GM18868 (cell line): ENCODE measurements around the gene SLK.

Experiments
- ATAC-seq: cut with Tn5 transposase; IDR thresholded peaks from one replicate; pipeline ENCODE4 v1.9.1; 2021; ENCODE audit warnings: mild to moderate bottlenecking, moderate library complexity; ENCODE audit not compliant: unreplicated experiment

Gene SLK

GRCh38 chr10:103986360-103986759 lies 19.4 kb downstream of the SLK start:
- peak; percentile 58 for ATAC-seq

DNA sequence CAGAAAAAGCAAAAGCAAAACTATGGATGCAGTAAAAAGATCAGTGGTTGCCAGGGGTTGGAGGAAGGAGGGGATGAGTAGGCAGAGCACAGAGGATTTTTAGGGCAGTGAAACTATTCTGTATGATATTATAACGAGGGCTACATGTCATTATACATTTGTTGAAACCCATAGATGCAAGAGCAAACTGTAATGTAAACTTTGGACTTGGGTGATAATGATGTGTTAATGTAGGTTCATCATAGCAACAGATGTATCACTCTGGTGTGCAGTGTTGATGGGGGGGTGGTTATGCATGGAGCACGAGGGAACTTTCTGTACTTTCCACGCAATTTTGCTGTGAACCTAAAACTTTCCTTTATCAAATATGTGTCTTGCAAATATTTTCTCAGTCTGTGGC lies 23.2 kb downstream of the SLK start:
- peak; percentile 53 for ATAC-seq

DNA sequence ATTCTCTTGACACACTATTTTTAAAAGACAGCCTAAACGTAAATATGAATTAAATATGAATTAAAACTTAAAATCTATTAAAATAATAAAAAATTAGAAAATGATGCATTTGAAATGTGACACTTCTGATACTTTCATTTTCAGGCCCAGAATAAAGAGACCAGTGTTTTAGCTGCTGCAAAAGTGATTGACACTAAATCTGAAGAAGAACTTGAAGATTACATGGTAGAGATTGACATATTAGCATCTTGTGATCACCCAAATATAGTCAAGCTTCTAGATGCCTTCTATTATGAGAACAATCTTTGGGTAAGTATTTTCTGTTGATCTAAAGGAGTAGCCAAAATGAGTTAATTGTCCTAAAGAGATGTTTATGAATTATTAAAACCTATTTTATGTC lies 23.6 kb downstream of the SLK start:
- ATAC-seq, result peak; percentile 42

DNA sequence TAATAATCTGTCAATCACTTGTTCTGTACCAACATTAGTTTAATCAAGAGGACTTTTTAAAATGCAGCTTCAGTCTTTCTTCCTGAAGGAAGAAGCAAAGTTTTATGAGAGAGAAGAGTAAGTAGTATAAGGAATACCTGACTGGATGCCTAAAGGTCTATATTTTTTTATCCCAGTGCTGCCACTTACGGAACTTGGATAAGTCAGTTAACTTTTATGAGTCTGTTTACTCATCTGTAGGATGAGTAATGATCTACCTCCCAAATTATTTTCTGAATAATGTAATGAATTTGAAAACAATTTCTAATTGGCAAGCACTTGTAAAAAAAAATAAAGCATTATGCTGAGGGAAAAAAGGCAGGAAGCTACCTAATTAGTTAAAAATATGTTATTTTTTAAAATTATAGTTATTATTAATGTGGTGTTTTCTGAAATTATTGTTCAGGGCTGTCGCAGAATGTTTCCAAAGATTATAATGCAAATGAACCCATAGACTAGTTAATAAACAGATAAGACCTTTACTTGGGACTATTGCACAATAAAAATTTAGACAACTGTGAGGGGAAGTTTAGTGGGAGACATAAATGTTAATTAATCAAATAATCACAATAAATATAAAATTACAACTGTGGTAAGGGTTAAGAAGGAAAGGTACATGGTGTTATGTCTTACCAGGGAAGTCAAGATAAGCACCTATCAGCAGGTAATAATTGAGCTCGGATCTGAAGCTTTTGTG lies 24.6 kb downstream of the SLK start:
- no peak for ATAC-seq

GRCh38 chr10:103995134-103995533 lies 28.2 kb downstream of the SLK start:
- ATAC-seq, result no peak

- ATAC-seq, result no peak
Measured at GRCh38 chr10:103998805-103999204, 31.9 kb downstream of the SLK start.

DNA sequence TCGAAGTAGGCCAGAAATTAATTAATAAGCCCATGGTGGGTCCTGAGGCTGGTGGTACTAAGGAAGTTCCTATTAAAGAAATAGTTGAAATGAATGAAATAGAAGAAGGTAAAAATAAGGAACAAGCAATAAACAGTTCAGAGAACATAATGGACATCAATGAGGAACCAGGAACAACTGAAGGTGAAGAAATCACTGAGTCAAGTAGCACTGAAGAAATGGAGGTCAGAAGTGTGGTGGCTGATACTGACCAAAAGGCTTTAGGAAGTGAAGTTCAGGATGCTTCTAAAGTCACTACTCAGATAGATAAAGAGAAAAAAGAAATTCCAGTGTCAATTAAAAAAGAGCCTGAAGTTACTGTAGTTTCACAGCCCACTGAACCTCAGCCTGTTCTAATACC lies 36.0 kb downstream of the SLK start:
- ATAC-seq, result no peak

GRCh38 chr10:104005172-104005863 lies 38.4 kb downstream of the SLK start:
- no peak for ATAC-seq

- no peak for ATAC-seq
Measured at GRCh38 chr10:104011904-104012303, 45.0 kb downstream of the SLK start.

GRCh38 chr10:104013489-104013888 lies 46.5 kb downstream of the SLK start:
- no peak for ATAC-seq

GRCh38 chr10:104014176-104014575 lies 47.2 kb downstream of the SLK start:
- ATAC-seq, result no peak

DNA sequence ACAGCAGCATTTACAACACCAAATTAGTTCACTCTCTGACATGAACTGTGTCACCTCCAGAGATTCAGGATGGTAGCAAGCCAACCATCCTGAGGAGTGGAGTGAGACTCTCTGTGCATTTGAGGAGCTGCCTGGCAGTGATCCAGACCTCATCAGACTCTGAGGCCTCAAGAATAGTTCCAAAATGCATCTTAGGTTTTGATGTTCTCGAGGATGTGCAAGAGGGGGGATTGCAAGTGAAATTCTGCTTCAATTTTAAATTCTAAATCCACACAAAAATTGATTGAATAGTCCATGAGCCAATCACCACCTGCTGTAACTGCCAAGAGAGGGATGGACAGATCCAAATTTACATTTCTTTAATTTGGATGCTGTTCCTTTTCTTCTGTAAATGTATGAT lies 49.7 kb downstream of the SLK start:
- ATAC-seq, result no peak

DNA sequence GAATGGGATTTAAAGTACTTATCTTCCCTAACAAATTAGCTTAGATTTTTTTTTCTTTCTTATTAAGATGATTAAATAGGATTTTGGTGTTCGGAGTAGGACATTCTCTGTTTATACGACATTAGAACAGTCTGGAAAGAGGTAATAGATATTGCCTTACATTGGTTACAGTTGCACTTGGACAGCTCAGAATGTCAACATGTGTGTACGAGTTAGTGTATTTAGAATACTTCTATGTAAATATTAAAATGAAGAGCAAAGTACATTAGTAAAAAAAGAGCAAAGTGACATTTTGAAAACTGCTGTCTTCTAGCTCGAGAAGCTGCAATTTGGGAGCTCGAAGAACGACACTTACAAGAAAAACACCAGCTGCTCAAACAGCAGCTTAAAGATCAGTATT lies 51.5 kb downstream of the SLK start:
- no peak for ATAC-seq

DNA sequence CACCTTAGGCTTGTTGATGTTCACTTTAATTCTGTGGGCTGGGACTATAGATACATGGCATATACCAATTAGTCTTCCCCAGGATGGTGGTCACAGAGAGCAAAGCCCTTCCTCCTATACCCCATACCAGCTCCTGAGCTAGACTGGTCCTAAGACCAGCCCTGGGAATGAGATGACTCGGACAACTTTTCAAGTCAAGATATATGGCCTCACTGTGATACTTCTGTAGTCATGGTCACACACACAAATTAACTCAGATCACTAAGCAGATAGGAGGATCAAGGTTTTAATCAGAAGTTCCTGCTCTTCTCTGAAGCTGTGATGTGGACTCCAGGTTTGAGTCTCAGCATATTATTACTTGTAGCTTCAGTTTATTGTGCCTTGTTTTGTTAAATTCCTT lies 53.1 kb downstream of the SLK start:
- ATAC-seq, result no peak

GRCh38 chr10:104021246-104021645 lies 54.3 kb downstream of the SLK start:
- ATAC-seq, result no peak

DNA sequence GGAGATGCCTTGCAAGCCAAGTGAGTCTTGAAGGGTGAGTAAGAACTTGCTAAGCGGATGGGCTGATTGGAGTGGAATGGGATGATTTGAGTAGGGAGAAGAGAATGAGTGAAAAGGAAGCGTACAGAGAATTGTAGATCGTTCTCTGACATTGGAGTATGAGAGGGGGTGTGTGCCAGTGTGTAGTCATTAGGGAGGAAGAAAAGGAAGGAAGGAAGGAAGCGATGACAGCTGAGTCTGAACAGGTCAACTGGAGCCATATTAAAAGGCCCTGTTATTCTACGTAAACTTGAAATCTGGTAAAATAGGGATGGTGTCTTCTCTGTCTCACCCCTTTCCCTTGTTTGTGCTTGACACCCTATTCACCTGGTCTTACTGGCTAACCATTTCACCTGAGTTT lies 55.1 kb downstream of the SLK start:
- no peak for ATAC-seq

DNA sequence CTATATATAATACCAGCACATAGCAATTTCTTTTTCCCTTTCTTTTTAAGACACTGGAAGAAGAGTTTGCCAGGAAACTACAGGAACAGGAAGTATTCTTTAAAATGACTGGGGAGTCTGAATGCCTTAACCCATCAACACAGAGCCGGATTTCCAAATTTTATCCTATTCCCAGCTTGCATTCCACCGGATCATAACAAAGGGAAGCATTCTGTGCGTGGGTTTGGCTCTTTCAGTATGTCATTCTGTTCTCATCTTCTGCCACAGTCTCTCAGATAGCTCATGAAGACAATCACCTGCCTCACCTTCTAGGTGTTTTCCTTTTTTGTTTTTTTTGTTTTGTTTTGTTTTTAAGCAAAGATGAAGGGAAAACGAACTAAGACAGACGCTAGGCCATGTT lies 58.6 kb downstream of the SLK start:
- ATAC-seq, result no peak

- ATAC-seq, result no peak
Measured at GRCh38 chr10:104026762-104027161, 59.8 kb downstream of the SLK start.

GRCh38 chr10:104028146-104028545 lies 61.2 kb downstream of the SLK start:
- no peak for ATAC-seq

DNA sequence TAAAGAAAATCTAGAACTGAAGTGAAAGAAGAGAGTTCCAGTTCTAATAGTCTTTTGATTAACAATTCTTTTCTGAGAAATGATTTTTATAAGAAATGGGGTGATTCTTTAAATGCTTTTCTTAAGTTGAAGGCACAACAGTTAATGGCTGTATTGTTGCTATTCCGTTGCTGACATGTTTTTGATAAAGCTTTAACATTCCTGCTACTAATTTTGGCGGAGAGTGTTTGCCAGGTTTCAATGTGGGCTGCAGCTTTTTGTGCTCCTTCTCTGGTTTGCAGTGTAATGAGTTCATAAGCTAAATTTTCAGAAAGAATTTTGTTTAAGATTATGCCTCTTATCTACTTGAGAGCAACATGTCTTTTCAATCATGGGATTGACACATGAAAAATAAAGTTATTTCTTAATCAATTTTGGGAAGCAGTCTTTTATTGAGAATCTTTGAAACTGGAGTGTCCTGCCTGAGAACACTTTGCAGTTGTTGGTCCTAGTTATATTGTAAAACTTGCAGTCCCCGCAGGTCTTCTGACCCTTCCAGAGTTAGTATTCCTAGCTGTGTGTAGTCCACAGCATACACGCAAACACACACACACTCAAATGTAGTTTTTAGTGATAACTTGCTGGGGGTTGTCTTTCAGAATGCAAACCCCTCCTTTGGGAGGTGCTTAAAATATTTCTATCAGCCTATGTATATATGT lies 62.0 kb downstream of the SLK start:
- no peak for ATAC-seq

DNA sequence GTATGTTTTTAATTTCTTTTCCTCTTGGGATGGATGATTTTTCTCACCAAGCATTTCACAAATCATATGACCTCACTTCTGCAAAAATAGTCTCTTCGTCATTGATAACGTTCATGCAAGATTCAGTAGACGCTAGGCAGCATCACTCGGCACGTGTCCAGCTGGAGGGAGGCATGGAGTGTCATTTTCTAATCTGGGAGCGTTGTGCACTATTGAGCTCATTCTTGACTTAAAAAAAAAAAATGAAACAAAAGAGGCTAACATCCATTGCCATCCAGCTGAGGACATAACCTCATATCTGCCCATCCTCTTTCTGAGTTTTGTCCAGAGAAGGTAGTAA lies 62.6 kb downstream of the SLK start:
- ATAC-seq, result no peak

- ATAC-seq, result no peak
Measured at GRCh38 chr10:104031631-104032030, 64.7 kb downstream of the SLK start.
